GM19463 (cell line): Measurements from ENCODE around the gene NLRX1.
"Not testable (repeated sequence)": the region's sequence is repeated elsewhere in the genome, so short reads cannot be mapped to it uniquely, and the experiment has no call there.

Experiments
- ATAC-seq: cut with Tn5 transposase; IDR thresholded peaks from one replicate; pipeline ENCODE4 v1.9.1; 2021; ENCODE audit warnings: mild to moderate bottlenecking, moderate library complexity; ENCODE audit not compliant: unreplicated experiment

NLRX1 gene

GRCh38 chr11:119205574-119206510 lies 37.3 kb downstream of the NLRX1 start, which contains the start of gene CBL:
Gene CBL (plus strand): TSS chr11:119206339. CDS start chr11:119206418, 79 bp downstream.
- peak; percentile 77 for ATAC-seq

DNA sequence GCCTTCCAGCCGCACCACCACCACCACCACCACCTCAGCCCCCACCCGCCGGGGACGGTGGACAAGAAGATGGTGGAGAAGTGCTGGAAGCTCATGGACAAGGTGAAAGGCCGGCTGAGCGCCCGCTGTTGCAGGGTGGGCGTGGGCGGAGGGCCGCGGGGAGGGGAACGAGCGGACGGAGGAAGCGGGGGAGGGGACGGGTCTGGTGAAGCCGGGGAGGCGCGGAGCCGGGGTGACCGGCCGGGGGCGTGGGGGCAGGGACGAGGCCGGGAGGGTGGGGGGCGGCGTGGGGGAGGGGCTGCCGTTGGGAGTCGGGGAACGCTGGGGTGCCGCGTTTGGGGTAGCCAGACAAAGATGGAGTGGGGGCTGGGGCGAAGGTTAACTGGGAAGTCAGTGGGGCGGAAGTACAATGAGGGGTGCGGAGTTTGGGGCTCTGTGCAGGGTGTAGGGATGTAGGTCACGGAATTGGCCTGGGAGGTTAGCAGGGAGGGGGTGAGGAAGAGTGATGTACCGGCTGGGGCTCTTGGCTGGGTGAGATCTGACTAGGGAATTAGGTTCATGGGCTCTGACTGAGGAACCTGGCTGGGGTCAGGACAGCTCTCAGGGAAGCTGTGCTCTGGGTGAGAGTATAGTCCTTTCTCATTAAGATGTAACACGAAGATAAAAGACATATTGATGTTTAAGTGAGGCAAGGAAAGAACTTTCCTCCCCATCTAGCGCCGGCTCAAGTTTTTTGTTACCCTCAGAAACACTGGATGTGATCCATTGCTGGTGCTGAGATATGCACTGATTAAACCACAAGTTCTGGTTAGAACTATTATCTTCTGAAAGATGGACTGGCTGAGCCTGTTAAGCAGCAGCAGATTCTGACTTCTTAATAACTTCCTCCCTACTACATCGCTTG lies 38.2 kb downstream of the NLRX1 start:
- ATAC-seq = peak; percentile 10

- no peak for ATAC-seq
Measured at GRCh38 chr11:119207415-119207960, 39.0 kb downstream of the NLRX1 start.

GRCh38 chr11:119209186-119209585 lies 40.7 kb downstream of the NLRX1 start:
- no peak for ATAC-seq

- no peak for ATAC-seq
Measured at GRCh38 chr11:119210050-119210449, 41.5 kb downstream of the NLRX1 start.

- no peak for ATAC-seq
Measured at GRCh38 chr11:119218141-119218878, 49.8 kb downstream of the NLRX1 start.

GRCh38 chr11:119222308-119222707 lies 53.8 kb downstream of the NLRX1 start:
- no peak for ATAC-seq

DNA sequence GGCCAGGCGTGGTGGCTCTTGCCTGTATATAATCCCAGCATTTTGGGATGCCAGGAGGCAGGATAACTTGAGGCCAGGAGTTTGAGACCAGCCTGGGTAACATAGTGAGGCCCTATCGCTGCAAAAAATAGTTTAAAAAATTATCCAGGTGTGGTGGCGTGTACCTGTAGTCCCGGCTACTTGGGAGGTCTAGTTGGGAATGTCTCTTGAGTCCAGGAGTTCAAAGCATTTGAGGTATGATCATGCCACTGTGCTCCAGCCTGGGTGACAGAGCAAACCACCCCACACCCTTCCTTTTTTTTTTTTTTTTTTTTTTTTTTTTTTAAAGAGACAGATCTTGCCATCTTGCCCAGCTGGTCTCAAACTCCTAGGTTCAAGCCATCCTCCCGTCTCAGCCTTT lies 54.4 kb downstream of the NLRX1 start:
- no peak for ATAC-seq

GRCh38 chr11:119223856-119224255 lies 55.3 kb downstream of the NLRX1 start:
- no peak for ATAC-seq

DNA sequence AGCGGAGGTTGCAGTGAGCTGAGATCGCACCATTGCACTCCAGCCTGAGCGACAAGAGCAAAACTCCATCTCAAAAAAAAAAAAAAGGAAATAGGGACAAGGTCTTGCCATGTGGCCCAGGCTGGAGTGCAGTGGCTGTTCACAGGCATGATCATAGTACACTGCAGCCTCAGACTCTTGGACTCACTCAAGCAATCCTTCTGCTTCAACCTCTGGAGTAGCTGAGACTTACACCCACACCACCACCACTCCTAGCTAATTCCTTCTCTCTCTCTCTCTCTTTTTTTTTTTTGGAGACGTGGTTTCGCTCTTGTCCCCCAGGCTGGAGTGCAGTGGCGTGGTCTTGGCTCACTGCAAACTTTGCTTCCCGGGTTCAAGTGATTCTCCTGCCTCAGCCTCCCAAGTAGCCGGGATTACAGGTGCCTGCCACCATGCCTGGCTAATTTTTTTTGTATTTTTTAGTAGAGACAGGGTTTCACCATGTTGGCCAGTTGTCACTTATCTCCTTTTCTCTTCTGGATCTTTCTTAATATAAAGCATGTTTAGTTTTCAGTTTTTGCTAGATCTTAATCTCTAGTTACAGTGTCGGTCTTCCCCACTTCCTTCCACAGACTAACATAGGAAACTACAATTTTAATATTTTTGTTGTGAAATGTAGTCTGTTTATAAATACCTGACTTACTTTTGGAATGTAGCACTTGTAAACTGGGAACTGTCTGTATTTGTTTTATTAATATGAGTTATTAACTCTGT lies 60.2 kb downstream of the NLRX1 start:
- ATAC-seq = not testable (repeated sequence)

- ATAC-seq = no peak
Measured at GRCh38 chr11:119229288-119229672, 60.8 kb downstream of the NLRX1 start.

- no peak for ATAC-seq
Measured at GRCh38 chr11:119229741-119230140, 61.2 kb downstream of the NLRX1 start.
